GM19452 (cell line): ENCODE results near the gene RSAD1.

Experiments
- ATAC-seq: cut with Tn5 transposase; IDR thresholded peaks from one replicate; pipeline ENCODE4 v1.9.1; 2021; ENCODE audit not compliant: unreplicated experiment

RSAD1 gene

GRCh38 chr17:50491505-50491904 is 12.8 kb downstream of the RSAD1 start:
- no peak for ATAC-seq

GRCh38 chr17:50492214-50492613 is 13.6 kb downstream of the RSAD1 start:
- no peak for ATAC-seq

- no peak for ATAC-seq
Measured at GRCh38 chr17:50493744-50494143, 15.1 kb downstream of the RSAD1 start.

GRCh38 chr17:50495217-50495823 is 16.7 kb downstream of the RSAD1 start:
- no peak for ATAC-seq

DNA sequence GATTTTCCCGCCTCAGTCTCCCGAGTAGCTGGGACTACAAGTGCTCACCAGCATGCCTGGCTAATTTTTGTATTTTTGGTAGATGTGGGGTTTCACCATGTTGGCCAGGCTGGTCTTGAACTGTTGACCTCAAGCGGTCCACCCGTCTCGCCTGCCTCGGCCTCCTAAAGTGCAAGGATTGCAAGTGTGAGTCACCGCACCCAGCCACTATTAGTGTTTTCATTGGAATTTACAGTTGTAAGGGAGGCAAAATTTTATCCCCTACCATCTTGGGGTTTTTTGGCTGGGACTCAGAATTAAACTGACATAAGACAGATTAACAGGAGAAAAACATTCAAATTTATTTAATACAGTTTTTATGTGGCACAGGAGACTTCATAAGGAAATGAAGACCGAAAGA is 17.3 kb downstream of the RSAD1 start:
- ATAC-seq, result no peak

DNA sequence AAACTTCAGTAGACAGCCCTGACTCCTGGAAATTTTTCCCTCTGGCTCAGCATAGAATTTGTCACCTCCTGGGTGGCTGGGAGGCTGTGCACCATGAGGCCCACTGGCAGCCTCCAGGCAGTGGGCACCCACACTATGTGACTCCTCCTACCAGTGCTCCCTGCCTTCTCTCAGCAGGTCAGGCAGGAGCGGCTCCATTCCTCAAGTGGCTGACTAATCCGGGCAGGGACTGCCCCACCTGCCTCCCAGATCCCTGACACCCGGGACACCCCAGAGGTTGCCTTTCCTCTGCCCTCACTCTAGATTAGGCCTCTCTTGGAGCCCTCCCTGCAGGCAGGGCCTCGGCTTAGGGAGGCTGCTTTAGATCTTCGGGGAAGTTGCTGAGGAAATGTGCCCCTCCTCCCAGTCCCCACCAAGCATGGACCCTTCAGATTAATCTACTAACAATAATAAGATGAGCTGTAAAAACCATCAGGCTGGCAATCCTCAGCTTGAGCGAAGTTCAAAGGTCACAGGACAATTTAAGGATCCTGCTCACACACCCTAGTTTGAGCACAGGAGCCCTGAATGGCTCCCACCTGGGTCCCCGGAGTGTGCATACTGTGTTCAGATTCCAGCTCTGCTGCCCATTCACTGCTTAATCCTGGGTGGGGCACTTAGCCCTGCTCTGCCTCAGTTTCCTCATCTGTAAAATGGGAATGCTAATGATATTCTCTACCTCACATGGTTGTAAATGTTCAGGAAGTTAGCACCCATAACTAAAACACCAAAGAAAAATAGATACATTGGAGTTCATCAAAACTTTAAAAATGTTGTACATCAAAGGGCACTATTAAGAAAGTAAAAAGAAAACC is 19.6 kb downstream of the RSAD1 start:
- no peak for ATAC-seq

- no peak for ATAC-seq
Measured at GRCh38 chr17:50499270-50499669, 20.6 kb downstream of the RSAD1 start.

GRCh38 chr17:50499721-50500120 is 21.1 kb downstream of the RSAD1 start:
- ATAC-seq, result no peak

DNA sequence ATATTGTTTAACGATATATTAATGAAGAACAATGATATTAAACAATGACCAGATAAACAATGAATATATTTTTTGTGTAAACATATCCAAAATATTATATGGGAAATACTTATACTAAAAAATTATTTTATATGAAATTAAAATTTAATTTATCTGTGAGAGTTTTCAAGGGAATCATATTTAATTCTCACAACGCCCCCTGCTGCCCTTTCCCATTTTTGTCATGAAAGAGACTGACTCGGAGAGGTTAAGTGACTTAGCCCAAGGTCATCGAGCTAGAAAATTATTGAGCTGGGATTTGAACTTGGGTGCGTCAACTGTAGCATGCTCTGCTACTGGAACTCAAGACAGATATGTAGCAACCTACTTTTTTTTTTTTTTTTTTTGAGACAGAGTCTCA is 22.4 kb downstream of the RSAD1 start:
- no peak for ATAC-seq

DNA sequence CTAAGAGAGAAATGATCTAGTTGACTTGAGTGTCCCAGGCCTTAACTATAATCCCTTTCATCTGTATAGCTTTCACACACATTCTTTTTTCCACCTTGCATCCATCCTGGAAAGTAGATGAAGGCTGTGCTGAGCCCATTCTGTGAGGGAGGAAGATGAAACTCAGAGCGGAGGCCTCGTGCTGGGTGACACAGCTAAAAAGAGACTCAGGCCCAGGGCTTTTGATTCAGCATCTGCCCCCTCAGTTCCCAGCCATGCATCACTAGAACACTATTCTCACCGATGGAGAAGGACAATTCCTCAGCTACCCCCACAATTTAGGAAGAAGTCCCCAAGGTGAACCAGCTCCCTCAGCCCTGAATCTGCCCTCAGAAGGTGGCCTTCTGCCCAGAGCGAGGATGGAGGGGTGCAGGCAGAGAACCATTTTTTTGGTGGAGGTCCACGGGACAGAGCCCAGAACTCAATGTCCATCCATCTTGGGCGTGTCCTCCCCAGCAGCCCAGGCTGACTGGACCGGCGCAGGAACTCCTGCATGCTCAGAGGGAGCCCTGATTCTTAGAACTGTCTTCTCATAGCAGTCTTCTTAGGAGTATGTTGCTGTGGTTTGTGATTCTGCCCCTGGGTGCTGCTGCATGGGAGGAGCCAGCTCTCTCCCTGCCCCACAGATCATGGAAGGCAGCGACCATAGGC is 23.8 kb downstream of the RSAD1 start:
- ATAC-seq, result no peak

DNA sequence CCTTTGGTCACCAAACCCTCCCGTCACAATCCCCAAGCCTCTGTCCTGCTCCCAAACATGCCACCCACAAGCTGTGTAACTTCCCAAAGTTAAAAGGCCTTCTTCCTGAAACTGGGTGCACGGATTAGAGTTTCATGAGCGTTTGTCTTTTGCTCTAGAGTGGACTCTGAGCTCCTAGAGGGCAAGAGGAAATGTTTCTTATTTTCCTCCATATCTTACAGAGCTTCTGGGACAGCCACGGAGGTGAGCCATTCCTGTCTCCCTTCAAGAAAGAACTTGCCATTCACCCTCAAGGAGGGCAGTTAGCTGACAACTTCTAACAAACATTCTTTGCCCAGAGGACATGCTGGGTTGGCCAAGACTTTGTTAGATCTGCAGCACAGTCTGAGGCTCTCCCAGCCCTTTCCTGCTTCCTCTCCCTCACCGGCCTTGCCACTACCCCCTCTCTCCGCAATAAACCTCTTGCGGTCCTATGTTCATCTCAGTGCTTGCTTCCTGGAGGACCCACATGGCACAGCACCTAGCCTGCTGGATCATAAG is 27.0 kb downstream of the RSAD1 start:
- no peak for ATAC-seq

DNA sequence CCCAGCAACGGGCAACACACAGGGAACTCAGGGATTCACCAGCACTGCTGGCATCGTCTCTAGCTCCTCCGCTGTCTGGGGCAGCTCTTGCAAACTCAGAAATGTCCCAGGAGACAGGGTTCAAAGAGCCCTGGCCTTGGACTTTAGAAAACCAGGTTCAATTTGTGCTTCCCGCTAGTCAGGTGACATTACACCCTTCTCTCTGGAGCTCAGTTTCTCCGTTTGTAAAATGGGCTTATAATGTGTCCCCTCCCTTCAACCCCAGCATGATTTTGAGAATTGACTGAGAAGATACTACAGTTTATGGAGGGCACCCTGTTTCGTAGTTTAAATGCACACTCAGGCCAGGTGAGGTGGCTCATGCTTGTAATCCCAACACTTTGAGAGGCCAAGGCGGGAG is 27.6 kb downstream of the RSAD1 start:
- ATAC-seq, result no peak

GRCh38 chr17:50507871-50508572 is 29.4 kb downstream of the RSAD1 start, which contains the start of gene MYCBPAP:
TSS of gene MYCBPAP (plus strand) at chr17:50508439. CDS start at chr17:50508675, 236 bp downstream.
- peak; percentile 38 for ATAC-seq

- ATAC-seq, result no peak
Measured at GRCh38 chr17:50508573-50509460, 30.2 kb downstream of the RSAD1 start.

- ATAC-seq, result peak; percentile 87
Measured at GRCh38 chr17:50511058-50511457, 32.4 kb downstream of the RSAD1 start.

GRCh38 chr17:50513495-50513894 is 34.8 kb downstream of the RSAD1 start:
- ATAC-seq, result no peak

GRCh38 chr17:50514388-50514787 is 35.7 kb downstream of the RSAD1 start:
- no peak for ATAC-seq

DNA sequence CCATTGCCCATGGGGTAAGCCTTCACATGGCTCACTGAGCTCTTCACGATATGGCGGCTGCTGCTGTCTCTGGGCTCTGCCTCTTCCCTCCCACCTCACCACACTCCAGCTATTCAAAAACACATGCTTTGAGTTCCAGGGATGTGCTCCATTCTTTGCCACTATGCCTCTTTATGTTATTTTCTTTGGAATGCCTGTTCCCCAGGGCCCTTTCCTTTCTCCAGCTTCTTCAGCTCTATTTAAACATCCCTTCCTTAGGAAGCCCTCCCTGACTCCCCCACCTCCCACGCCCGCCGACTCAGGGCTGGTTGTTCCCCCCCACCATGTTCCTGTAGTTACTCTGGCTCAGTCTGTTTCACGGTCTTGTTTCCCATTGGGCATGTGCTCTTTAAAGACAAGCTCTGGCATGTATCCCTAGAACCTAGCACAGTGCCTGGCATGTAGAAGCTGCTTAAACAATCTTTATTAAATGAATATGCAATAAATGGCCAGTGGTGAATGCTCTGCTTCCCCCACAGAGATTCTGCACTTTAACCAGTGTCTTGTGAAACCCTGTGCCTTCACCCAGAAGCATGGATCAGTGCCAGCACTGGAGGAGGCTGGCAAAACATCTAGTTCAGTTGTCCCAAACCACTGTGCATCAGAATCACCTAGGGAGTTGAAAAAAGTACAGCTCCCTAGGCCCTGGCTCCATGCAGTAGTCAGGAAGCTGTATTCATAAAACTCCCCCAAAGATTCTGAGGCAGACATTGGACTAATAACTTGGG is 36.5 kb downstream of the RSAD1 start:
- no peak for ATAC-seq

DNA sequence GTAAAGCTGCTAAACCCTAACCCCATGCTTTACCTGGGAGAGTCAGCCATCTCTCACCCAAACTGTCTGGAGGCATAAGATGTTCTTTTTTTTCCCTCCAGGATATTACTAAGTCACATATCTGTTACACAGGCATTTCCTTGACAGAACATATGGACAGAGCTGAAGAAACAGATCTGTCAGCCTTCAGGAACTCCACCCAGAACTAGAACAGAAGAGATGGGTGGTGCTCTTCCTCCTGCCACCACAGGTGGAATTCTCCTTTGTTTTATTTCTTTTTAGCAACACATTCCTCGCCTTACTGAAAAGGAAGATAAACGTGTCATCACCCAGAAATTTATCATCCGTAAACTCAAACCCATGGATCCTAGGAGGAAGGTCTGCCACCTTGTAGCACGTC is 38.4 kb downstream of the RSAD1 start:
- ATAC-seq, result no peak
